K562 (cell line): ENCODE data around the gene RASL10B. TPM values are rescaled to one million over a fixed set of nuclear protein-coding genes. Genes with fewer than 3 reads are reported as not detected.

ENCODE experiments used
- CREB1 ChIP-seq, 2 experiments: sonication (generic) in 1 of 2; formaldehyde crosslinking in 1 of 2; IDR thresholded peaks; 2 replicates each; pipeline versions ENCODE4 v1.6.1 to v1.8.0; 2012 to 2022; ENCODE audit warnings: inconsistent platforms in 1 of 2, mild to moderate bottlenecking in 1 of 2, missing genetic modification reagents in 1 of 2, moderate library complexity in 1 of 2
- CSDE1 ChIP-seq, 2 experiments: fragments of 450-650 bp; IDR thresholded peaks; 2 replicates each; pipeline ENCODE4 v1.6.1; 2016; ENCODE audit warnings: mild to moderate bottlenecking in 1 of 2
- EHMT2 ChIP-seq: fragments of 450-650 bp; IDR thresholded peaks from 2 replicates; pipeline ENCODE4 v1.6.1; 2018; ENCODE audit warnings: antibody characterized with exemption
- FOSL1 ChIP-seq: fragments of 200-800 bp; sonication (Bioruptor generic); conservative IDR thresholded peaks from 2 replicates; pipeline ENCODE4 v1.6.1; 2016; ENCODE audit warnings: missing genetic modification characterization, missing compliant biosample characterization
- HCFC1 ChIP-seq: IDR thresholded peaks from 2 replicates; pipeline ENCODE4 v1.6.1; 2012; ENCODE audit warnings: low read depth, low read length, improper control_type of control experiment
- ID3 ChIP-seq, 2 experiments: fragments of 250-450 bp in 1 of 2; fragments of 450-650 bp in 1 of 2; sonication (Bioruptor Pico) in 1 of 2; IDR thresholded peaks; 2 replicates each; pipeline versions ENCODE4 v1.6.1 to v1.8.0; 2016 to 2021; ENCODE audit warnings: mild to moderate bottlenecking in 2 of 2, moderate library complexity in 2 of 2, missing compliant biosample characterization in 1 of 2, missing genetic modification characterization in 1 of 2
- MCM5 ChIP-seq: fragments of 450-650 bp; IDR thresholded peaks from 2 replicates; pipeline ENCODE4 v1.6.1; 2016; ENCODE audit warnings: low read depth
- PKNOX1 ChIP-seq: fragments of 450-650 bp; IDR thresholded peaks from 2 replicates; pipeline ENCODE4 v1.6.1; 2016
- PRDM10 ChIP-seq: fragments of 450-650 bp; IDR thresholded peaks from 2 replicates; pipeline ENCODE4 v1.6.1; 2018; ENCODE audit not compliant: partially characterized antibody
- RFX7 ChIP-seq: fragments of 250-450 bp; sonication (Bioruptor Pico); IDR thresholded peaks from 2 replicates; pipeline ENCODE4 v1.5.1; 2021; ENCODE audit warnings: mild to moderate bottlenecking
- SAFB2 ChIP-seq: fragments of 200-400 bp; formaldehyde crosslinking; IDR thresholded peaks from 2 replicates; pipeline ENCODE4 v1.6.1; 2018; ENCODE audit warnings: borderline replicate concordance, low read length, low read depth, moderate library complexity; ENCODE audit not compliant: severe bottlenecking
- U2AF1 ChIP-seq: fragments of 200-400 bp; formaldehyde crosslinking; optimal IDR thresholded peaks from 2 replicates; pipeline ENCODE3; 2017; ENCODE audit warnings: mild to moderate bottlenecking, low read depth, low read length, moderate library complexity
- ZC3H4 ChIP-seq: sonication (generic); formaldehyde crosslinking; IDR thresholded peaks from 2 replicates; pipeline ENCODE4 v1.9.0; 2021; ENCODE audit warnings: missing genetic modification reagents, borderline replicate concordance
- ZNF263 ChIP-seq: sonication (generic); formaldehyde crosslinking; IDR thresholded peaks from 2 replicates; pipeline ENCODE4 v1.8.0; 2022; ENCODE audit warnings: mild to moderate bottlenecking, missing genetic modification reagents, borderline replicate concordance
- ZNF75A ChIP-seq: fragments of 450-650 bp; formaldehyde crosslinking; IDR thresholded peaks from 2 replicates; pipeline ENCODE4 v1.4.0; 2020; ENCODE audit warnings: mild to moderate bottlenecking
- polyA plus RNA-seq, 8 experiments: library from polyadenylated mRNA; depleted of rRNA in 4 of 8; stranded (reverse) in 5 of 8; unstranded in 3 of 8; fragments of >200 nt; fragmentation: Nextera tagmentation in 2 of 8; fragmentation: Illumina TruSeq in 1 of 8; extraction: Ambion mirVana in 2 of 8; extraction: Trizol in 1 of 8; gene quantifications; 2 replicates each; pipeline versions ENCODE4 v1.2.1 to v1.2.3, GENCODE V29; 2011 to 2014; ENCODE audit warnings: inconsistent platforms in 1 of 8, missing spikeins in 1 of 8
- total RNA-seq, 7 experiments: library from RNA; depleted of rRNA in 6 of 7; stranded (reverse); fragments of >200 nt in 6 of 7; fragmentation: Illumina TruSeq in 2 of 7; extraction: Trizol in 2 of 7; gene quantifications; 2 replicates each; pipeline versions ENCODE4 v1.2.1 to v1.2.3, GENCODE V29; 2011 to 2021; ENCODE audit warnings: low replicate concordance in 1 of 7
- TF ChIP-seq, protein P1 (sequence below): sonication (generic); formaldehyde crosslinking; IDR thresholded peaks from 2 replicates; pipeline ENCODE4 v1.9.0; 2022; ENCODE audit warnings: mild to moderate bottlenecking, missing genetic modification reagents
- TF ChIP-seq, protein P2 (sequence below): fragments of 250-450 bp; sonication (Bioruptor Pico); IDR thresholded peaks from 2 replicates; pipeline ENCODE4 v1.8.0; 2022; ENCODE audit warnings: moderate library complexity, mild to moderate bottlenecking, inconsistent platforms
- TF ChIP-seq, protein P3 (sequence below): fragments of 450-650 bp; IDR thresholded peaks from 2 replicates; pipeline ENCODE4 v1.6.1; 2014; ENCODE audit warnings: low read depth, mild to moderate bottlenecking, moderate library complexity, borderline replicate concordance

The RASL10B gene
- total and polyA plus RNA-seq, 9 of the 15 experiments (the other 6 are each of a cell fraction or from before 2014, with no cell fraction given): 0.04 to 0.31 (median 0.14) TPM; not detected in 2

GRCh38 chr17:35764123-35764991 lies 32.9 kb downstream of the RASL10B start (continued):
- TF ChIP-seq HCFC1: 0 out of 2 replicates have a peak, but pooled peaks have one; percentile 8
- TF ChIP-seq CREB1 (IDR thresholded peaks at IDR 0.05): 0 out of 2 replicates have a peak, but pooled peaks have one; percentile 23
- no peak for TF ChIP-seq CREB1 (CRISPR knock-in tag; IDR thresholded peaks at IDR 0.05)
- no peak for TF ChIP-seq CSDE1 (IDR thresholded peaks at IDR 0.05)
- no peak for TF ChIP-seq ID3 (CRISPR knock-in tag; IDR thresholded peaks at IDR 0.05)
- TF ChIP-seq ID3 (tag; IDR thresholded peaks at IDR 0.05): 0 out of 2 replicates have a peak, but pooled peaks have one; percentile 54
- TF ChIP-seq, protein P1, sequence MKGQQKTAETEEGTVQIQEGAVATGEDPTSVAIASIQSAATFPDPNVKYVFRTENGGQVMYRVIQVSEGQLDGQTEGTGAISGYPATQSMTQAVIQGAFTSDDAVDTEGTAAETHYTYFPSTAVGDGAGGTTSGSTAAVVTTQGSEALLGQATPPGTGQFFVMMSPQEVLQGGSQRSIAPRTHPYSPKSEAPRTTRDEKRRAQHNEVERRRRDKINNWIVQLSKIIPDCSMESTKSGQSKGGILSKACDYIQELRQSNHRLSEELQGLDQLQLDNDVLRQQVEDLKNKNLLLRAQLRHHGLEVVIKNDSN: no peak
- no peak for TF ChIP-seq ZNF75A (CRISPR knock-in tag)
- TF ChIP-seq FOSL1: no peak
- TF ChIP-seq MCM5: no peak
- TF ChIP-seq EHMT2: no peak
- no peak for TF ChIP-seq PKNOX1
- TF ChIP-seq U2AF1: peak; percentile 53
- TF ChIP-seq ZNF263 (CRISPR knock-in tag): peak; percentile 81
- TF ChIP-seq PRDM10: peak; percentile 77
- TF ChIP-seq, protein P2, sequence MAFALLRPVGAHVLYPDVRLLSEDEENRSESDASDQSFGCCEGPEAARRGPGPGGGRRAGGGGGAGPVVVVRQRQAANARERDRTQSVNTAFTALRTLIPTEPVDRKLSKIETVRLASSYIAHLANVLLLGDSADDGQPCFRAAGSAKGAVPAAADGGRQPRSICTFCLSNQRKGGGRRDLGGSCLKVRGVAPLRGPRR (CRISPR knock-in tag): no peak
- TF ChIP-seq ZC3H4: no peak
- TF ChIP-seq SAFB2: no peak
- TF ChIP-seq, protein P3, sequence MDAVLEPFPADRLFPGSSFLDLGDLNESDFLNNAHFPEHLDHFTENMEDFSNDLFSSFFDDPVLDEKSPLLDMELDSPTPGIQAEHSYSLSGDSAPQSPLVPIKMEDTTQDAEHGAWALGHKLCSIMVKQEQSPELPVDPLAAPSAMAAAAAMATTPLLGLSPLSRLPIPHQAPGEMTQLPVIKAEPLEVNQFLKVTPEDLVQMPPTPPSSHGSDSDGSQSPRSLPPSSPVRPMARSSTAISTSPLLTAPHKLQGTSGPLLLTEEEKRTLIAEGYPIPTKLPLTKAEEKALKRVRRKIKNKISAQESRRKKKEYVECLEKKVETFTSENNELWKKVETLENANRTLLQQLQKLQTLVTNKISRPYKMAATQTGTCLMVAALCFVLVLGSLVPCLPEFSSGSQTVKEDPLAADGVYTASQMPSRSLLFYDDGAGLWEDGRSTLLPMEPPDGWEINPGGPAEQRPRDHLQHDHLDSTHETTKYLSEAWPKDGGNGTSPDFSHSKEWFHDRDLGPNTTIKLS: peak; percentile 72; the same call in 1 of the 2 replicates
- TF ChIP-seq RFX7 (CRISPR knock-in tag): no peak
